GM12878 (cell line): ENCODE results near the gene ITGA3. TPM values are rescaled to one million over a fixed set of nuclear protein-coding genes. Genes with fewer than 3 reads are reported as not detected.

Experiments
- ATAC-seq: fragments of 200-7000 bp; cut with Tn5 transposase; 3 replicates; pipeline ENCODE4 v1.9.1; 2020; ENCODE audit warnings: mild to moderate bottlenecking, moderate library complexity
- BruUV-seq: library from RNA; stranded (reverse); fragments of 400-500 nt; replicated peaks from 2 replicates; lab custom pipeline; 2021; lab: Mats Ljungman, UMichigan
- CTCF ChIA-PET: fragments of 300-600 bp; sonication (Branson Sonifier 250); formaldehyde crosslinking; extraction: SDS; loops from one replicate; lab custom pipeline; 2021; ENCODE audit warnings: inconsistent platforms; lab: Yijun Ruan, JAX
- POLR2A ChIA-PET: fragments of 350-600 bp; formaldehyde crosslinking; extraction: SDS; loops from one replicate; lab custom pipeline; 2021; ENCODE audit warnings: inconsistent platforms; lab: Charles Lee
- RAD21 ChIA-PET: fragments of 300-600 bp; sonication (Branson Sonifier 250); formaldehyde crosslinking; loops from one replicate; lab custom pipeline; 2023; ENCODE audit warnings: antibody characterized with exemption; ENCODE audit not compliant: unreplicated experiment; lab: Charles Lee
- SMC1A ChIA-PET: fragments of 300-600 bp; sonication (Branson Sonifier 250); formaldehyde crosslinking; loops from one replicate; lab custom pipeline; 2023; ENCODE audit not compliant: unreplicated experiment, uncharacterized antibody; lab: Charles Lee
- DNase-seq: peaks from one replicate; pipeline ENCODE4 v3.0.0-alpha.2; 2011; ENCODE audit warnings: low read depth, low spot score
- FAIRE-seq: peaks from 3 replicates; lab custom pipeline; 2011; peaks lifted over from hg19 to GRCh38; lab: Jason Lieb, UNC
- H2AFZ ChIP-seq: 2 replicates; pipeline ENCODE4 v1.6.0; 2011; ENCODE audit warnings: low read depth, low read length, control low read depth; ENCODE audit not compliant: control insufficient read depth
- H3K27ac ChIP-seq: 2 replicates; pipeline ENCODE4 v1.5.1; 2011; ENCODE audit warnings: control low read depth; ENCODE audit not compliant: control insufficient read depth, insufficient read depth
- H3K27me3 ChIP-seq, 2 experiments: replicated peaks in 1 of 2; 2 replicates each; pipeline versions ENCODE4 v1.6.0 to v1.6.1; 2011; ENCODE audit warnings: low read length in 1 of 2; ENCODE audit not compliant: control insufficient read depth in 2 of 2, insufficient read depth in 2 of 2
- H3K36me3 ChIP-seq, 2 experiments: 2 replicates each; pipeline ENCODE4 v1.5.1; 2011; ENCODE audit warnings: low read length in 1 of 2; ENCODE audit not compliant: control insufficient read depth in 2 of 2, insufficient read depth in 2 of 2
- H3K4me1 ChIP-seq: 2 replicates; pipeline ENCODE4 v1.6.1; 2011; ENCODE audit warnings: mild to moderate bottlenecking, low read length, moderate library complexity, mixed read lengths; ENCODE audit not compliant: control insufficient read depth, insufficient read depth
- H3K4me2 ChIP-seq: 2 replicates; pipeline ENCODE4 v1.6.0; 2011; ENCODE audit warnings: control low read depth; ENCODE audit not compliant: control insufficient read depth, insufficient read depth
- H3K4me3 ChIP-seq: fragments of 200-600 bp; sonication (generic); 2 replicates; pipeline ENCODE4 v1.5.1; 2016
- H3K79me2 ChIP-seq: 2 replicates; pipeline ENCODE4 v1.6.0; 2011; ENCODE audit warnings: low read length; ENCODE audit not compliant: control insufficient read depth, insufficient read depth
- H3K9ac ChIP-seq: 2 replicates; pipeline ENCODE4 v1.8.0; 2011; ENCODE audit warnings: low read length, control low read depth, mixed read lengths; ENCODE audit not compliant: control insufficient read depth, insufficient read depth
- H3K9me3 ChIP-seq: replicated peaks from 3 replicates; pipeline ENCODE4 v1.5.1; 2011; ENCODE audit warnings: mild to moderate bottlenecking, low read length; ENCODE audit not compliant: control insufficient read depth, insufficient read depth
- H4K20me1 ChIP-seq: 2 replicates; pipeline ENCODE4 v1.6.0; 2011; ENCODE audit not compliant: control insufficient read depth, insufficient read depth
- GABPA ChIP-seq: IDR thresholded peaks from 2 replicates; pipeline ENCODE4 v1.6.1; 2014; ENCODE audit warnings: antibody characterized with exemption, low read depth, mild to moderate bottlenecking, inconsistent platforms
- JUNB ChIP-seq: IDR thresholded peaks from 2 replicates; pipeline ENCODE4 v1.6.1; 2016; ENCODE audit warnings: antibody characterized with exemption, mild to moderate bottlenecking
- POLR2A ChIP-seq: IDR thresholded peaks from 2 replicates; pipeline ENCODE4 v1.6.1; 2011; ENCODE audit warnings: low read depth, mild to moderate bottlenecking, low read length
- POLR2AphosphoS5 ChIP-seq: IDR thresholded peaks from 2 replicates; pipeline ENCODE4 v1.6.1; 2011; ENCODE audit warnings: mild to moderate bottlenecking, low read length, inconsistent platforms
- RCOR1 ChIP-seq: conservative IDR thresholded peaks from 2 replicates; pipeline ENCODE4 v1.6.1; 2012; ENCODE audit warnings: low read depth, low read length, improper control_type of control experiment
- SMAD1 ChIP-seq: fragments of 450-650 bp; IDR thresholded peaks from 2 replicates; pipeline ENCODE4 v1.6.1; 2018; ENCODE audit warnings: mild to moderate bottlenecking, low read depth; ENCODE audit not compliant: partially characterized antibody
- WGBS: methylation state at CpG from one replicate; pipeline ENCODE4 v1.1.6; 2016; ENCODE audit warnings: low lambda C conversion rate; ENCODE audit not compliant: insufficient replicate concordance, insufficient coverage; ENCODE audit errors: missing lambda C conversion rate; 5-methylcytosine and 5-hydroxymethylcytosine counted together
- in situ Hi-C: fragments of 300-500 bp; cut with MboI; formaldehyde crosslinking; loops from 9 replicates; pipeline ENCODE4 v1.14.3; 2018; ENCODE audit warnings: mixed read lengths
- intact Hi-C: fragments of 100-400 bp; cut with micrococcal nuclease; formaldehyde crosslinking; loops from one replicate; pipeline ENCODE4 v1.14.2; 2022; ENCODE audit not compliant: unreplicated experiment
- polyA plus RNA-seq, 11 experiments: library from polyadenylated mRNA; depleted of rRNA in 4 of 11; unstranded in 6 of 11; stranded (reverse) in 5 of 11; fragments of >200 nt; fragmentation: Nextera tagmentation in 4 of 11; fragmentation: Illumina TruSeq in 1 of 11; extraction: Ambion mirVana in 4 of 11; extraction: Trizol in 1 of 11; gene quantifications; 1 replicate in 1 of 11; 2 replicates in 10 of 11; pipeline versions ENCODE4 v1.2.1 to v1.2.3, GENCODE V29; 2011 to 2016; ENCODE audit warnings: inconsistent platforms in 2 of 11, missing spikeins in 2 of 11, low read depth in 1 of 11
- total RNA-seq, 4 experiments: library from RNA; depleted of rRNA in 3 of 4; stranded (reverse); fragments of >200 nt in 3 of 4; fragmentation: Illumina TruSeq in 1 of 4; extraction: Trizol in 1 of 4; gene quantifications; 2 replicates each; pipeline versions ENCODE4 v1.2.1 to v1.2.3, GENCODE V29; 2013 to 2021

ITGA3 gene
- total and polyA plus RNA-seq, 10 of the 15 experiments (the other 5 are each of a cell fraction or from before 2014, with no cell fraction given): 0.29 to 13.4 (median 6.6) TPM

DNA sequence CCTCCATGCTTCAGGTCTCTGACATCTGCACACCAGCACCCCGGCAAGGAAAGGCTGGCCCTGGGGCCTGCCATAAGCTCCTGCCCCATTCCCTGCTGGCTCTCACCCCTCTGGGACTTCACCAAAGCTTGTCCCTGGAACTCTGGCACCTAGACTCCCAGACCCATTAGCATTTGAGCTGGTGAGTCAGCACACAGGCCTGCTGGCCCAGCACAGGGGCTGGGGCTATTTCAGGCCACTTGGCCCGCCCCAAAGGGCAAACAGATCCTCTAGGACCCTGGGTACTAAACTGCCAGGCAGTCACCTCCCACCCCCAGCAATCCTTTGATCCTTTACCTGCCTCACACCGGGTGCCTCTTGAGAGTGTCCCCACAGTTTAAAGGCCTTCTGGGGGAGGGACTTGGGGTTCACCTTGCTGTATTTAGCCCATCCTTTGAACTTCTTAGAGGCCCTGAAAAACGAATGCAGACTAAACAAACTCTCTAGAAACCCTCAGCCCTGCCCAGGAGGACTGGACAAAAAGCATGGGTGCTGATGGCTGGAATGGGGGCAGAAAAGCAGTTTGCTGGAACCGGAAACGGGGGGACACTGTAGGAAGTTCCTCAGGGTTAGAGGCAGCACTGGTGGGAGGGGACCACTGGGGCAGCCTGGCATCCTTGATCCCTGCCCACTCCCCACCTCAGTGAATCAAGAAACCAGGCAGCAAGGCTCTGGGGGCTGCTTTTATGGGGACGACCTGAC, 77.3 kb downstream of the ITGA3 start:
- ChIA-PET SMC1A (no interaction called here), POLR2A (interaction anchor here (1.6 kb wide), 1 partner anchor 29 kb away, joined by 5 read pairs; no protein-coding TSS in a partner anchor), RAD21 (no interaction called here), CTCF (interaction anchor here (0.6 to 3.1 kb wide), 5 partner anchors 13 to 102 kb away, joined by 3 to 21 read pairs (median 5); partner anchors contain the start of gene PDK2)
- Histone ChIP-seq H3K27me3 (peaks cover 4 to 8% of the 10 kb centered on the region in 2 experiments), H3K4me3 (no peak overlapping the region), H4K20me1 (peaks cover 8% of the 10 kb centered on the region; the same call in 1 of the 2 replicates), H3K36me3 (peaks cover 20 to 36% of the 10 kb centered on the region in 2 experiments; a peak in 3 of 4 replicates), H3K27ac (no peak overlapping the region), H3K4me1 (peaks cover 6% of the 10 kb centered on the region; the same call in 1 of the 2 replicates), H3K4me2 (no peak overlapping the region), H3K9me3 (no peaks in the 10 kb centered on the region), H3K79me2 (no peaks in the 10 kb centered on the region), H2AFZ (no peak overlapping the region), H3K9ac (no peak overlapping the region)
- intact Hi-C loops (no loop called here), in situ Hi-C loops (no loop called here)
- DNase-seq (no peak), ATAC-seq (no peak), FAIRE-seq (no peak)
- no TSS peak for BruUV-seq
- TF ChIP-seq GABPA: no peak
- TF ChIP-seq POLR2AphosphoS5: peak; percentile 61; the same call in 1 of the 2 replicates
- peak; percentile 59; the same call in 1 of the 2 replicates for TF ChIP-seq POLR2A
- WGBS: 73% methylated on average over 7 of the region's 7 CpGs

GRCh38 chr17:50133769-50134099, 77.8 kb downstream of the ITGA3 start:
- no peak overlapping the region for H3K4me3 ChIP-seq
- FAIRE-seq: no peak
- in situ Hi-C loops: no loop called here
- no peak for ATAC-seq
- BruUV-seq: no TSS peak
- no peaks in the 10 kb centered on the region for H3K79me2 ChIP-seq
- H3K27me3 ChIP-seq: peaks cover 2 to 3% of the 10 kb centered on the region in 2 experiments
- TF ChIP-seq JUNB (no peak), SMAD1 (no peak), RCOR1 (no peak)
- TF ChIP-seq, all 136 proteins: peak for 0
- intact Hi-C loops: no loop called here
- H3K27ac ChIP-seq: no peak overlapping the region
- ChIA-PET RAD21 (no interaction called here), POLR2A (no interaction called here), SMC1A (no interaction called here), CTCF (no interaction called here)
- H4K20me1 ChIP-seq: peaks cover 8% of the 10 kb centered on the region; the same call in 1 of the 2 replicates
- H3K9me3 ChIP-seq: no peaks in the 10 kb centered on the region
- WGBS: 74% methylated on average over 16 of the region's 16 CpGs
- H3K4me1 ChIP-seq: peaks cover 2% of the 10 kb centered on the region; the same call in 1 of the 2 replicates
- H3K9ac ChIP-seq: no peak overlapping the region
- H3K36me3 ChIP-seq: peaks cover 26 to 40% of the 10 kb centered on the region in 2 experiments
- no peak for DNase-seq
- no peak overlapping the region for H2AFZ ChIP-seq
- no peak overlapping the region for H3K4me2 ChIP-seq
